ENCODE measurements around the gene R3HDM4. TPM values are rescaled to one million over a fixed set of nuclear protein-coding genes. Genes with fewer than 3 reads are reported as not detected.

R3HDM4 gene
- total RNA-seq, 4 donors from 2014 or later: 5.3 to 38.2 (median 21.2) TPM

DNA sequence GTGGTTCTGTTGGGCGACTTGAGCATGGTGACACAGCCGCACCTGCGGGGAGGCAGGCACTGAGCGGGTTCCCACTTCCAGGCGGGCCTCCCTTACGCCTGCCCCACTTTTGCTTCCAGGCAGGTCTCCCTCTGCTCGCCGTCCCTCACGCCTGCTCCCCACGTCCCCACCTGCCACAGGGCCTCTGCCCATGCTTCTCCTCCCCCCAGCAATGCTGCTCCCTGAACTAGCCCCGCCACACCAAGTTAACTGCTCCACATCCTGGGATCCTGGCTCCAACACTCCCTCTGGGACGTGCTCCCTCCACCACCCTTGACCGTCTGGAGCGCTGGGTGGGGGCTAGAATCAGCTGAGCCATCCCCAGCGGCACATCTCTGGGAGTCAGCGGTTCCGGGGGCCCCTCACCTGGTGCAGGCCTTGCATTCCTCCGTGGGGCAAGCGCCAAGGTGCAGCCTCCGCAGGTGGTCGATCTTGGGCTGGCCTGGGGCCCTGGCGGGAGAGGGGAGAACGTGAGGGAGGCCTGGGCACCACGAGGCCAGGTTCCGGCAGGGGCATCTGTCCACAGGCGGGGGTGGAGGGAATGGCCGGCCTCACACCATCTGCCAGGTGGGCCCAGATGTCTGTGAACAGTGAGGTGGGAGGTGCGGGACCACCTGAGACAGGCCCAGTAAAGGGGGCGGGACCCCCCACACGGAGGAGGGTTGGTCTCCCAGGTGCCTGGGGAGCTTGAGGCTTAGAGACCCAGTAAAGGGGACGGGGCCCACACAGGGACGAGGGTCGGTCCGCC, 44.4 kb downstream of the R3HDM4 start:
- H3K4me3 ChIP-seq: no peak overlapping the region
- H3K4me1 ChIP-seq: peaks cover 5 to 17% of the 10 kb centered on the region in 2 donors
- TF ChIP-seq POLR2A (IDR thresholded peaks at IDR 0.05): no peak
- TF ChIP-seq CTCF (IDR thresholded peaks at IDR 0.05): no peak
- H3K27ac ChIP-seq: peak overlapping the region; percentile 92 to 96
- DNase-seq: no peak
- intact Hi-C loops (cut with DNase I; ENCODE audit: low total_unique reads): loop anchor here (5.0 to 10.0 kb wide), 2 partner anchors 49 to 116 kb away; partner anchors contain the start of genes KISS1R and WDR18
- H3K36me3 ChIP-seq: no peaks in the 10 kb centered on the region
- no peaks in the 10 kb centered on the region for H3K9me3 ChIP-seq
- H3K27me3 ChIP-seq: no peaks in the 10 kb centered on the region

DNA sequence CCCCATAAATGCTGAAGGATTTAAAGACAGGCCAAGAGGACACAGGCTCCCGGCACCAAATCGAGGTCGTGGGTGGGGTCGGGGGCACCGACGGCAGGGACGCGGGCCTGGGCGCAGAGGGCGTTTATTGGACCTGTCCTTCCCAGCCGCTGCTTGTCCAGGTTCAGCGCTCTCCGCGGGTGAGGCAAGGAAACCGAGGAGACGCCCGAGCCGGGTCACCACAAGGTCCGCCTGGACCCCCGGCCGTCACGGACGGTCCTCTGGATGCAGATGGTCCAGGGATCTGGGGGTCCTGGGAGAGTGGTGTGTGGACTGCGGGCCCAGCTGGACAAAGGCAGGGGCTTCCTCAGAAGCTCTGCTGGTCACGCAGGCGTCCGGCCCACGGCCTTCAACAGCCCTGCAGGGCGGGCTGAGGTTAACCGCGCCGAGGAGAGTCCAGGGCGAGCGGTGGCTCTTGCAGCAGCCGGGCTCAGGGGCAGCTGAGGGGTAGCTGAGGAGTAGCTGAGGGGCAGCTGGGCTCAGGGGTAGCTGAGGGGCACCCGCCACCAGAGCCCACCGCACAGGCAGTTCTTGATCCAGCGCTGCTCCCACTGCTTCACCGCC, 45.1 kb downstream of the R3HDM4 start:
- TF ChIP-seq CTCF (IDR thresholded peaks at IDR 0.05) (no peak), POLR2A (IDR thresholded peaks at IDR 0.05) (no peak)
- no peaks in the 10 kb centered on the region for H3K36me3 ChIP-seq
- DNase-seq: no peak
- no peak overlapping the region for H3K27ac ChIP-seq
- intact Hi-C loops (cut with DNase I; ENCODE audit: low total_unique reads): loop anchor here (5.0 to 10.0 kb wide), 2 partner anchors 49 to 117 kb away; partner anchors contain the start of genes KISS1R and WDR18
- H3K27me3 ChIP-seq: no peaks in the 10 kb centered on the region
- H3K4me3 ChIP-seq: no peak overlapping the region
- H3K9me3 ChIP-seq: no peaks in the 10 kb centered on the region
- H3K4me1 ChIP-seq: peaks cover 5 to 19% of the 10 kb centered on the region in 2 donors

DNA sequence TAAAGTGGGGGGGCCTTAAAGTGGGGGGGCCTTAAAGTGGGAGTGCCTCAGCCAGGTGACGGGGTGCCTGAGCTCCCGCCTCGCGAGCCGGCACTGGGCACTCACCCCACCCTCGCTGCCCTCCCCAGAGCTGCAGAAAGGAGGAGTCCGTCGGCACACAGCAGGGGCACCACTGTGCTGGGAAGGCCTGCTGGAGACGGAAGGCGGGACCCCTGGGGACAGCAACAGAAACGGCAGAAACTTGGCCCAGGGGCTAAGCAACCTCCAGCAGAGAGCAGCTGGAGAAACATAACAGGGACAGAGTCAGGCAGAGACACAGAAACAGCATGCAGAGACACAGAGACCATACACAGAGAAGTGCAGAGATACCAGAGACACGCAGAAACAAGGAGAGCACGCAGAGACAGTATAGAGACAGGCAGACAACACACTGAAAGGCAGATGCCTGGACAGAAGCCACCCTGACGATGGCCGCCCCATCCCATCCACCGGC, 45.7 kb downstream of the R3HDM4 start:
- H3K4me1 ChIP-seq: peaks cover 5 to 21% of the 10 kb centered on the region in 2 donors
- H3K9me3 ChIP-seq: no peaks in the 10 kb centered on the region
- TF ChIP-seq POLR2A (IDR thresholded peaks at IDR 0.05): no peak
- TF ChIP-seq CTCF (IDR thresholded peaks at IDR 0.05): no peak
- no peak for DNase-seq
- intact Hi-C loops (cut with DNase I; ENCODE audit: low total_unique reads): loop anchor here (5.0 to 10.0 kb wide), 2 partner anchors 50 to 117 kb away; partner anchors contain the start of genes KISS1R and WDR18
- no peaks in the 10 kb centered on the region for H3K36me3 ChIP-seq
- H3K27me3 ChIP-seq: no peaks in the 10 kb centered on the region
- no peak overlapping the region for H3K4me3 ChIP-seq
- H3K27ac ChIP-seq: no peak overlapping the region

DNA sequence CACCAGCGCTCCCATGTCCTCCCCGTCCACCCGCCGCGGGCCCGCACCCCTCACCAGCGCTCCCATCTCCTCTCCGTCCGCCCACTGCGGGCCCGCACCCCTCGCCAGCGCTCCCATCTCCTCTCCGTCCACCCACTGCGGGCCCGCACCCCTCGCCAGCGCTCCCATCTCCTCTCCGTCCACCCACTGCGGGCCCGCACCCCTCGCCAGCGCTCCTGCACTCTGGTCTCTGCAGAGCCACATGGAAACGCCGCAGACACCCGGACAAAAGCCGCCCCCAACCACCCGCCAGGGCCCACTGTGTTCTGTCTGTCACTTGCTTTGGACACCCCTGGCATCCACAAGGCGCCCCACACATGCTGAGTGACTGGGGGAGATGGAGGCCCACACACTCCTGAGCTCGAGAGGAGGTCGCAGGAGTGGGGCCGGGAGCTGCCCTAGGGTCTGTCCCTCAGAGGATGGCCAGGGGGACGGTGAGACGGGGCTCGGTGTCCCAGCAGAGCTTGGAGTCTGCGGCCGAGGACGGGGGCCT, 46.2 kb downstream of the R3HDM4 start:
- intact Hi-C loops (cut with DNase I; ENCODE audit: low total_unique reads): loop anchor here (5.0 to 10.0 kb wide), 2 partner anchors 50 to 118 kb away; partner anchors contain the start of genes KISS1R and WDR18
- TF ChIP-seq POLR2A (IDR thresholded peaks at IDR 0.05): no peak
- no peak for TF ChIP-seq CTCF (IDR thresholded peaks at IDR 0.05)
- no peaks in the 10 kb centered on the region for H3K9me3 ChIP-seq

More for the DNA sequence above, 46.2 kb downstream of the R3HDM4 start:
- Histone ChIP-seq H3K4me3 (no peak overlapping the region), H3K4me1 (peaks cover 5 to 16% of the 10 kb centered on the region in 2 donors), H3K27me3 (no peaks in the 10 kb centered on the region), H3K27ac (no peak overlapping the region), H3K36me3 (no peaks in the 10 kb centered on the region)
- no peak for DNase-seq
